Neural cell (in vitro differentiated cells): ENCODE data around the gene SLC4A5. TPM values are rescaled to one million over a fixed set of nuclear protein-coding genes. Genes with fewer than 3 reads are reported as not detected.

Experiments used
- H2AFZ ChIP-seq: fragments of 200-600, 300-800 bp; sonication (generic), shearing (Covaris generic); 2 replicates; pipeline ENCODE4 v1.6.0; 2014; ENCODE audit warnings: low read depth, mild to moderate bottlenecking, antibody characterized with exemption, low read length, moderate library complexity
- H3F3A ChIP-seq: fragments of 200-600 bp; shearing (Covaris generic); 2 replicates; pipeline ENCODE4 v1.6.1; 2016; ENCODE audit warnings: mild to moderate bottlenecking, moderate library complexity, mixed read lengths, antibody characterized with exemption, low read length; ENCODE audit not compliant: insufficient read depth, poor library complexity, severe bottlenecking
- H3K27ac ChIP-seq: fragments of 200-600, 300-800 bp; sonication (generic), shearing (Covaris generic); 2 replicates; pipeline ENCODE4 v1.5.1; 2014; ENCODE audit warnings: mild to moderate bottlenecking, low read length, moderate library complexity
- H3K27me3 ChIP-seq: fragments of 300-800, 200-600 bp; sonication (generic), shearing (Covaris generic); 2 replicates; pipeline ENCODE4 v1.6.0; 2014; ENCODE audit warnings: mild to moderate bottlenecking, low read depth, low read length, moderate library complexity; ENCODE audit not compliant: insufficient read depth
- H3K36me3 ChIP-seq: fragments of 300-800, 200-600 bp; sonication (generic), shearing (Covaris generic); 2 replicates; pipeline ENCODE4 v1.5.1; 2014; ENCODE audit warnings: mild to moderate bottlenecking, antibody characterized with exemption, low read length, moderate library complexity; ENCODE audit not compliant: insufficient read depth
- H3K4me2 ChIP-seq: fragments of 300-800, 200-600 bp; sonication (generic), shearing (Covaris generic); 2 replicates; pipeline ENCODE4 v1.6.0; 2014; ENCODE audit warnings: mild to moderate bottlenecking, low read length
- H3K4me3 ChIP-seq: fragments of 300-800, 200-600 bp; sonication (generic), shearing (Covaris generic); 2 replicates; pipeline ENCODE4 v1.5.1; 2014; ENCODE audit warnings: mild to moderate bottlenecking, low read length, moderate library complexity
- H3K79me2 ChIP-seq: fragments of 200-600 bp; shearing (Covaris generic); replicated peaks from 2 replicates; pipeline ENCODE4 v1.6.0; 2014; ENCODE audit warnings: mild to moderate bottlenecking, low read length, moderate library complexity; ENCODE audit not compliant: insufficient read depth
- H3K9ac ChIP-seq: fragments of 300-800, 200-600 bp; sonication (generic), shearing (Covaris generic); 2 replicates; pipeline ENCODE4 v1.6.1; 2016; ENCODE audit warnings: mild to moderate bottlenecking, low read length, mixed read lengths
- H3K9me2 ChIP-seq: fragments of 200-600 bp; shearing (Covaris generic); 2 replicates; pipeline ENCODE4 v1.6.1; 2016; ENCODE audit warnings: mild to moderate bottlenecking, low read length, mixed read lengths; ENCODE audit not compliant: insufficient read depth
- H3K9me3 ChIP-seq: fragments of 200-600, 300-800 bp; sonication (generic), shearing (Covaris generic); 2 replicates; pipeline ENCODE4 v1.6.1; 2016; ENCODE audit warnings: mild to moderate bottlenecking, mixed run types, low read length, moderate library complexity, mixed read lengths
- H4K20me1 ChIP-seq: fragments of 200-600 bp; shearing (Covaris generic); 2 replicates; pipeline ENCODE4 v1.6.1; 2016; ENCODE audit warnings: mild to moderate bottlenecking, mixed run types; ENCODE audit not compliant: insufficient read depth
- CTCF ChIP-seq: fragments of 450-650 bp; IDR thresholded peaks from 2 replicates; pipeline ENCODE4 v1.5.1; 2014; ENCODE audit warnings: antibody characterized with exemption, mild to moderate bottlenecking, moderate library complexity; ENCODE audit not compliant: poor library complexity, severe bottlenecking
- EP300 ChIP-seq: fragments of 450-650 bp; conservative IDR thresholded peaks from 2 replicates; pipeline ENCODE4 v1.6.1; 2014; ENCODE audit warnings: antibody characterized with exemption, mild to moderate bottlenecking, moderate library complexity; ENCODE audit not compliant: poor library complexity, severe bottlenecking
- EZH2 ChIP-seq: fragments of 200-600, 300-800 bp; shearing (Covaris generic), sonication (generic); IDR thresholded peaks from 2 replicates; pipeline ENCODE4 v1.6.1; 2014; ENCODE audit warnings: antibody characterized with exemption, low read length, borderline replicate concordance, mild to moderate bottlenecking; ENCODE audit not compliant: insufficient read depth, poor library complexity, severe bottlenecking
- MXI1 ChIP-seq: fragments of 450-650 bp; conservative IDR thresholded peaks from 2 replicates; pipeline ENCODE4 v1.6.1; 2014; ENCODE audit warnings: antibody characterized with exemption, mild to moderate bottlenecking; ENCODE audit not compliant: poor library complexity, severe bottlenecking
- POLR2AphosphoS5 ChIP-seq: IDR thresholded peaks from 2 replicates; pipeline ENCODE4 v1.6.1; 2012
- RAD21 ChIP-seq: fragments of 450-650 bp; conservative IDR thresholded peaks from 2 replicates; pipeline ENCODE4 v1.6.1; 2014; ENCODE audit warnings: antibody characterized with exemption, mild to moderate bottlenecking, moderate library complexity
- REST ChIP-seq: IDR thresholded peaks from 2 replicates; pipeline ENCODE4 v1.6.1; 2012; ENCODE audit warnings: borderline replicate concordance
- SMC3 ChIP-seq: fragments of 450-650 bp; conservative IDR thresholded peaks from 2 replicates; pipeline ENCODE4 v1.6.1; 2014; ENCODE audit warnings: antibody characterized with exemption, mild to moderate bottlenecking, moderate library complexity; ENCODE audit not compliant: poor library complexity
- TAF1 ChIP-seq: IDR thresholded peaks from 2 replicates; pipeline ENCODE4 v1.6.1; 2012; ENCODE audit warnings: low read depth
- polyA plus RNA-seq: library from polyadenylated mRNA; depleted of rRNA; stranded (reverse); fragments of >200 nt; gene quantifications from 2 replicates; pipeline ENCODE4 v1.2.3, GENCODE V29; 2014

The SLC4A5 gene
- polyA plus RNA-seq, 1 donor from 2014 or later = 3.9 TPM

- Histone ChIP-seq H3K79me2 (no peaks in the 10 kb centered on the region), H3K27me3 (no peaks in the 10 kb centered on the region), H3K9ac (no peak overlapping the region), H3F3A (no peaks in the 10 kb centered on the region), H4K20me1 (no peaks in the 10 kb centered on the region), H3K9me3 (peaks cover 8% of the 10 kb centered on the region), H3K27ac (no peak overlapping the region), H3K36me3 (no peaks in the 10 kb centered on the region), H2AFZ (no peak overlapping the region), H3K4me2 (no peak overlapping the region), H3K9me2 (no peaks in the 10 kb centered on the region), H3K4me3 (no peak overlapping the region)
- TF ChIP-seq MXI1 (no peak), TAF1 (no peak), EZH2 (no peak), EP300 (no peak), RAD21 (no peak), CTCF (no peak), POLR2AphosphoS5 (no peak), SMC3 (no peak), REST (no peak)
These were observed 45.8 kb downstream of the SLC4A5 start for GRCh38 chr2:74297391-74297790.

- H3K4me2 ChIP-seq = no peak overlapping the region
- H3K36me3 ChIP-seq = no peaks in the 10 kb centered on the region
- H3K9ac ChIP-seq = no peak overlapping the region
- H3K27me3 ChIP-seq = no peaks in the 10 kb centered on the region
- no peak overlapping the region for H3K27ac ChIP-seq
- H4K20me1 ChIP-seq = no peaks in the 10 kb centered on the region
- H3K4me3 ChIP-seq = no peak overlapping the region
- H3K9me2 ChIP-seq = no peaks in the 10 kb centered on the region
- TF ChIP-seq EP300 (no peak), MXI1 (no peak), SMC3 (no peak), POLR2AphosphoS5 (no peak), REST (no peak), EZH2 (no peak), TAF1 (no peak), CTCF (no peak), RAD21 (no peak)
- H2AFZ ChIP-seq = no peak overlapping the region
- H3F3A ChIP-seq = no peaks in the 10 kb centered on the region
- H3K79me2 ChIP-seq = no peaks in the 10 kb centered on the region
- peaks cover 5% of the 10 kb centered on the region for H3K9me3 ChIP-seq
These were observed 49.8 kb downstream of the SLC4A5 start for GRCh38 chr2:74293191-74293991.
